C4-2B (cell line): ENCODE results near the gene HCCS.

ENCODE experiments used
- CTCF ChIP-seq: fragments of 450-650 bp; conservative IDR thresholded peaks from 2 replicates; pipeline ENCODE4 v1.5.1; 2017; ENCODE audit warnings: mild to moderate bottlenecking
- ZFX ChIP-seq: fragments of 450-650 bp; IDR thresholded peaks from 2 replicates; pipeline ENCODE4 v1.6.1; 2017

- TF ChIP-seq CTCF (no peak), ZFX (no peak)
Measured at GRCh38 chrX:11159149-11159548, 48.0 kb downstream of the HCCS start.
